LNCaP clone FGC (cell line): ENCODE results near the gene TMEM150B.

ENCODE experiments used
- DNase-seq: peaks from one replicate; pipeline ENCODE4 v3.0.0-alpha.2; 2011; ENCODE audit warnings: low read depth
- H3K4me3 ChIP-seq: 2 replicates; pipeline ENCODE4 v1.5.1; 2011; ENCODE audit warnings: mild to moderate bottlenecking, low read depth, low read length, control low read depth
- CTCF ChIP-seq: IDR thresholded peaks from 2 replicates; pipeline ENCODE4 v1.5.1; 2012; ENCODE audit warnings: mild to moderate bottlenecking; ENCODE audit not compliant: control insufficient read depth, insufficient read depth; ENCODE audit errors: extremely low read depth

TMEM150B gene

DNA sequence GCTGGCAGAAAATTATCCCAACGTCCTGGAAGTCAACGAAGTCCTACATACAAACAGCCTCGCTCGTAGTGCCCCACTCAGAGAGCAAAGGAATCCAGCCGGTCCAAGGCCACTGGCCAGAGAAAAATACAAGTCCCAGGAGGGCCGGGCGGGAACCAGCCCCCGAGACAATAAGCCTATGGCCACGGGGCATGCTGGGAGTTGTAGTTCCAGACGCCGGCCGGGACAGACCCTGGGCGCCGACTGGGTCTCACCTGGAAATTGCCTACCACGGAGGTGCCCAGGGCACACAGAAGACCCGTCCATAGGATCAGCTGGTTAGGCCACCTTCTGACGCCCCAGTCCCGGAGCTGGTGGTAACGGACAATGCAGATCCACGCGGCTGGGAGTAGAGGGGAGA is 5.4 kb downstream of the TMEM150B start:
- no peak for TF ChIP-seq CTCF
- DNase-seq = no peak
- no peak overlapping the region for H3K4me3 ChIP-seq

DNA sequence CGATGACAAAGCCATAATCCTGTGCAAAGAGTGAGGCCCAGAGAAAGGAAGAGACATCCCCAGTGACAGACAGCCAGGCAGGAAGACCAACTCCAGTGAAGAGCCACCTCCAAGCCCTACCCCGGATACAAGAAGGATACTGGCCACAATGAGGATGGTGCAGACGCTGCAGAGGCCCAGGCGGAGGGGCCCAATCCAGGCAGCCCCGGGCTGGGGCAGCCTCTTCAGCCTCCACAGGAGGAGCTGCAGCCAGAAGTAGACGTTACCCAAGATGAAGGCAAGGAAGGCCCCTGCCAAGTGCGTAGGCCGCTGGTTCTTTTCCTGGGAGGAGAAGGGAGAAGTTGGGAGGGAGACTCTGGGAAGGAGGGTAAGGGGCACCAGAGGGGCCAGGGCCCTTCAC is 8.5 kb downstream of the TMEM150B start:
- no peak for TF ChIP-seq CTCF
- H3K4me3 ChIP-seq = no peak overlapping the region
- DNase-seq = no peak

GRCh38 chr19:55315956-55316525 is 9.1 kb downstream of the TMEM150B start:
- no peak for TF ChIP-seq CTCF
- no peak for DNase-seq

DNA sequence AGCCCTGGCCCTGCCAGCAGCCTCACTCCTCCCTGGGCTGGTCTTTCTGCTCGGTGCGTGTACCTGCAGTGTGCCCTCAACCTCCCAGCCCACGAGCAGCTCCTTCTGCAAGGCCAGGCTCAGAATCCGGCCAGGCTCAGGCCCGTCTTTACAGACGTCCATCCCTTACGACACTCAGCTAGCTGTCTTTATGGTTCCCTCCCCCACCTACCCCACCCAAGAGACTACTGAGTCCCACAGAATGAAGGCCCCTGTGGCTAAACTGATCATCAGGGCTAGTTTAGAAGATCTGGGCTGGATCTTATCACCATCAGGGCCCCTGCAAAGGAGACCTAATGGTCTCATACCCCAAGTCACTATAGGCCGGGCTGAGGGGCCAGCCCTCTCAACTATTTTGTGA is 10.7 kb downstream of the TMEM150B start:
- TF ChIP-seq CTCF = no peak
- no peak for DNase-seq

More at GRCh38 chr19:55315956-55316525, 9.1 kb downstream of the TMEM150B start:
- no peak overlapping the region for H3K4me3 ChIP-seq

GRCh38 chr19:55312621-55313512 is 12.3 kb downstream of the TMEM150B start:
- H3K4me3 ChIP-seq = no peak overlapping the region
- no peak for DNase-seq
- TF ChIP-seq CTCF = no peak

More for the DNA sequence above, 10.7 kb downstream of the TMEM150B start:
- H3K4me3 ChIP-seq = no peak overlapping the region

GRCh38 chr19:55311797-55312196 is 13.3 kb downstream of the TMEM150B start:
- H3K4me3 ChIP-seq = no peak overlapping the region
- TF ChIP-seq CTCF = no peak
- DNase-seq = no peak
